Measurements from ENCODE around the gene ZNF221. TPM values are rescaled to one million over a fixed set of nuclear protein-coding genes. Genes with fewer than 3 reads are reported as not detected.

ZNF221 gene
- total RNA-seq (3.8 and 9.3 TPM in 2 replicates), polyA plus RNA-seq (0.54 and 3.7 TPM in 2 replicates)

DNA sequence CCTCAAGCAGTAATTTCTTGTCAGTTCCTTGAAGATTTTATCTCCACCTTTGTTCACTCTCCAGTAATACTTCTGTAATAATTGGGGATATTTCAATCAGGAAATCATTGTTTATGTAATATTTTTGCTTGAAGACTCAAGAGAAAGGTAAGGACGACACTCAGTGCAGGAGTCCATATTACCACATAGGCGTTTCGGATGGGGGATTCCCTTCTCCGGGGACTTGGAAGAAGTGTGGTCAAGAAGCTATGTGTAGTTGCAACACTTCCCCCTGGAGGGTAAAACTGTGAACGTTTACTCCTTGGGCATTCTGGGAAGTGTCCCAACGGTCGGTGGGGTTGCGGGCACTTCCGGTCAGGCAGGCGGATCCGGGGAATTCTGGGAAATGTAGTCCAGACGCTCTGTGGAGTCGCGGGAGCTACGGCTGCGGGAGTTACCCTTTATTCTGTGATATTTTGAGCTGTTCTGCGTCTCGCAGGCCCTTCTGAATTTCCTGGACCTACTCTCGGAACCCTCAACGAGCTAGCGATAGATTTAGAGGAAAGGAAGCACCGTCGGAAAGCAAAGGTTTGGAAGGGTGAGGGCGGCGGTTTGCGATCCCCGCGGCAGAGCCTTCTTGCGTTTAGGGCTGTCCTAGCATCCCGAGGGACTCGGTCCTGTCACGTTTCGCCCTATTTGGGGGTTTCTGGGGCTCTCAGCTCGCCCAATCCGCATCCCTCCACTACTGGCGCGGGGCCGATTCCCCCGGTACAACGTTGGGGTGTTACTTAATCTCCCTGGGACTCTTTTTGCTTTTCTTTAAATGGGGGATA lies at the start of gene ZNF221:
Gene ZNF221 (plus strand): TSS at position 395 of the 812 bp plus-strand sequence. CDS start 11,499 bp downstream, outside the sequence.
- no peaks in the 10 kb centered on the region for H3K27me3 ChIP-seq
- H3K9me3 ChIP-seq (ENCODE audit: low read depth), result no peaks in the 10 kb centered on the region
- H3K4me1 ChIP-seq (ENCODE audit: low read depth), result no peaks in the 10 kb centered on the region
- peak; percentile 36 for TF ChIP-seq CTCF (IDR thresholded peaks at IDR 0.05; ENCODE audit: low read depth, low read length)
- peak; percentile 95 to 100 for DNase-seq (ENCODE audit: low read depth in 1 of 2, low spot score in 1 of 2)
- peak within 1 kb of the TSS; percentile 79 for H3K4me3 ChIP-seq
- peak within 1 kb of the TSS; percentile 70 for H3K27ac ChIP-seq
- H3K36me3 ChIP-seq, result no peaks in the 10 kb centered on the region

DNA sequence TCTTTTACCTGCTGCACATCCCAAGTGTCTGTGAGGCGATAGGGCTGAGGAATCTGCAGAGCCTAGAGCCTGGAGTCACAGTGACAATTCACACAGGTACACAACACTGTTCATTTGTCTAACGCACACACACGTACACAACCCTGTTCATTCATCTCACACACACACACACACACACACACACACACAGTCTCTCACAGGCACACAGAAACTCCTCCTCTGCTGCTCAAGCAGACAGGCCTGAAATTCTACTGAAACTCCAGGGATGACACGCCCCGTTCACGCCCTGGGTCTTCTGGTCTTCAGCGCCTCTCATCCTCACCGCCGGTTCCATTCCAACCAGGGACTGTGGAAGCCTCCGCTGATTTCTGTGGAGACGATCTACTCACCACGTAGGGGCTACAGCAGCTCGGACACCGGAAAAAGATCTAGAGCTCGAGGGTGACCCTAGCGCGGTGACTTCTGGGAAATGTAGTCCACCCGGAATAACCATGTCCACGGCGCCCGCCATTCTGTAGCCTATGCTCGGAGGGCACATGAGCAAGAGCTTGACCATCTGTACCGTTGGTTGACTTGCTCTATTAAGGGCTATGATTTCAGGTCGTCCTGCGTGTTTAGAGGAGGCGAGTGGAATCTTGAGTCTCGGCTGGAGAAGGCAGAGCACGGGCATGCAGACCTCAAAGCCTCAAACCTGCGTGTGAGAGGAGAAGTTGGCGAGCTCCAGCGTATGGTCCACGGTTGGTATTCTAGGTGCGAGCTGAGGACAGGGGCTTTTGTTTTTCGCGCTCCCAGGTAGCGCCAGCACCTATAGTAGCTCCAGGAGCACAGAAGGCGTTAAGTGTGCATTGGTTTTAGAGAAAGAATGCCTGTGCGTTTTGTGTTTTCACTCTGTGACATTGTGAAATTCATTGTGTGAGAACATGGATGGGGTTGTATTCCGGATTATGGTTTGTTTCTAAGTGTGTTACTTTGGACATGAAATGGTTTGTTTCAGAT lies 49.3 kb upstream of the ZNF221 start:
- no peaks in the 10 kb centered on the region for H3K36me3 ChIP-seq
- no peaks in the 10 kb centered on the region for H3K9me3 ChIP-seq (ENCODE audit: low read depth)
- no peak for TF ChIP-seq CTCF (IDR thresholded peaks at IDR 0.05; ENCODE audit: low read depth, low read length)
- no peaks in the 10 kb centered on the region for H3K27me3 ChIP-seq
- peak; percentile 90 to 93 for DNase-seq (ENCODE audit: low read depth in 1 of 2, low spot score in 1 of 2)
- H3K4me1 ChIP-seq (ENCODE audit: low read depth), result peaks cover 7% of the 10 kb centered on the region
- no peak overlapping the region for H3K27ac ChIP-seq
- H3K4me3 ChIP-seq, result peak overlapping the region; percentile 60

GRCh38 chr19:43902399-43902798 lies 48.6 kb upstream of the ZNF221 start:
- H3K36me3 ChIP-seq, result no peaks in the 10 kb centered on the region
- H3K4me1 ChIP-seq (ENCODE audit: low read depth), result peaks cover 7% of the 10 kb centered on the region
- no peaks in the 10 kb centered on the region for H3K9me3 ChIP-seq (ENCODE audit: low read depth)
- no peaks in the 10 kb centered on the region for H3K27me3 ChIP-seq
- no peak for DNase-seq (ENCODE audit: low read depth in 1 of 2, low spot score in 1 of 2)
- H3K4me3 ChIP-seq, result peak overlapping the region; percentile 60
- TF ChIP-seq CTCF (IDR thresholded peaks at IDR 0.05; ENCODE audit: low read depth, low read length), result no peak
- no peak overlapping the region for H3K27ac ChIP-seq

DNA sequence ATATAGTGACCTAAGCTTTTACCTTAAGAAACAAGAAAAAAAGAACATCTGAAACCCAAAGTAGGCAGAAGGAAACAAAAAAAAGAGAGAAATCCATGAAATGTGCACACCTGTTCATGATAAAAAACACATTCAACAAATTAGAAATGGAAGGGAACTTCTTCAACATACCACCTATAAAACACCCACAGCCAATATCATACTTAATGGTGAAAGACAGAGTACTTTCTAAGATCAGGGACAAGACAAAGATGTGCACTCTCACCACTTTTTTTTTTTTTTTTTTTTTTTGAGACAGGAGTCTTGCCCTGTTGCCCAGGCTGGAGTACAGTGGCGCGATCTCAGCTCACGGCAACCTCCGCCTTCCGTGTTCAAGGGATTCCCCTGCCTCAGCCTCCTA lies 45.1 kb upstream of the ZNF221 start:
- no peak overlapping the region for H3K27ac ChIP-seq
- DNase-seq (ENCODE audit: low read depth in 1 of 2, low spot score in 1 of 2), result no peak
- no peaks in the 10 kb centered on the region for H3K9me3 ChIP-seq (ENCODE audit: low read depth)
- H3K36me3 ChIP-seq, result no peaks in the 10 kb centered on the region
- no peak for TF ChIP-seq CTCF (IDR thresholded peaks at IDR 0.05; ENCODE audit: low read depth, low read length)
- no peak overlapping the region for H3K4me3 ChIP-seq
- H3K4me1 ChIP-seq (ENCODE audit: low read depth), result peaks cover 2% of the 10 kb centered on the region
- H3K27me3 ChIP-seq, result no peaks in the 10 kb centered on the region

GRCh38 chr19:43906774-43907173 lies 44.3 kb upstream of the ZNF221 start:
- no peaks in the 10 kb centered on the region for H3K36me3 ChIP-seq
- H3K4me3 ChIP-seq, result no peak overlapping the region
- no peaks in the 10 kb centered on the region for H3K27me3 ChIP-seq
- H3K9me3 ChIP-seq (ENCODE audit: low read depth), result no peaks in the 10 kb centered on the region
- no peak overlapping the region for H3K27ac ChIP-seq
- DNase-seq (ENCODE audit: low read depth in 1 of 2, low spot score in 1 of 2), result no peak
- TF ChIP-seq CTCF (IDR thresholded peaks at IDR 0.05; ENCODE audit: low read depth, low read length), result no peak
- no peaks in the 10 kb centered on the region for H3K4me1 ChIP-seq (ENCODE audit: low read depth)
